Karpas-422 (cell line): ENCODE results near the gene SKI. TPM values are rescaled to one million over a fixed set of nuclear protein-coding genes. Genes with fewer than 3 reads are reported as not detected.

Experiments
- DNase-seq: peaks from one replicate; pipeline ENCODE4 v3.0.0-alpha.2; 2015
- H2AFZ ChIP-seq: fragments of 200-600 bp; sonication (generic); 2 replicates; pipeline ENCODE4 v1.6.1; 2014; ENCODE audit warnings: antibody characterized with exemption, low read length, mixed read lengths
- H3K27ac ChIP-seq: fragments of 200-600 bp; sonication (generic); 2 replicates; pipeline ENCODE4 v1.5.1; 2014; ENCODE audit warnings: mild to moderate bottlenecking, low read length, moderate library complexity
- H3K27me3 ChIP-seq: fragments of 200-600 bp; sonication (generic); 2 replicates; pipeline ENCODE4 v1.6.1; 2014; ENCODE audit warnings: low read length, mixed read lengths
- H3K36me3 ChIP-seq: fragments of 200-600 bp; sonication (generic); 2 replicates; pipeline ENCODE4 v1.6.1; 2014; ENCODE audit warnings: low read length, mixed read lengths; ENCODE audit not compliant: insufficient read depth
- H3K4me1 ChIP-seq: fragments of 200-600 bp; sonication (generic); 2 replicates; pipeline ENCODE4 v1.6.1; 2014; ENCODE audit warnings: mild to moderate bottlenecking, low read length, mixed read lengths
- H3K4me2 ChIP-seq: fragments of 200-600 bp; sonication (generic); 2 replicates; pipeline ENCODE4 v1.6.1; 2014; ENCODE audit warnings: low read length, low read depth, mild to moderate bottlenecking; ENCODE audit not compliant: poor library complexity, severe bottlenecking
- H3K4me3 ChIP-seq: fragments of 200-600 bp; sonication (generic); 2 replicates; pipeline ENCODE4 v1.5.1; 2014; ENCODE audit warnings: mild to moderate bottlenecking, antibody characterized with exemption, low read length, mixed read lengths
- H3K79me2 ChIP-seq: fragments of 200-600 bp; sonication (generic); 2 replicates; pipeline ENCODE4 v1.6.1; 2014; ENCODE audit warnings: mild to moderate bottlenecking, low read length, mixed read lengths
- H3K9ac ChIP-seq: fragments of 200-600 bp; sonication (generic); 2 replicates; pipeline ENCODE4 v1.6.0; 2014; ENCODE audit warnings: low read length
- H3K9me2 ChIP-seq: fragments of 200-600 bp; sonication (generic), shearing (Covaris generic); replicated peaks from 2 replicates; pipeline ENCODE4 v1.6.0; 2014; ENCODE audit warnings: mild to moderate bottlenecking, low read length, moderate library complexity; ENCODE audit not compliant: insufficient read depth
- H3K9me3 ChIP-seq: fragments of 300-700, 200-600 bp; sonication (generic); 2 replicates; pipeline ENCODE4 v1.6.1; 2014; ENCODE audit warnings: low read length, mixed read lengths
- H4K20me1 ChIP-seq: fragments of 200-600 bp; sonication (generic); 2 replicates; pipeline ENCODE4 v1.6.1; 2014; ENCODE audit warnings: mild to moderate bottlenecking, antibody characterized with exemption, low read length, low read depth; ENCODE audit not compliant: insufficient read depth
- total RNA-seq: library from RNA; depleted of rRNA; stranded (reverse); fragments of >200 nt; shearing (Covaris generic); gene quantifications from 2 replicates; pipeline ENCODE4 v1.2.3, GENCODE V29; 2014; ENCODE audit warnings: low replicate concordance

The SKI gene
- total RNA-seq, 1 experiment from 2014 or later: 1.7 TPM

GRCh38 chr1:2229911-2230731 is 2.0 kb downstream of the SKI start:
- Histone ChIP-seq H4K20me1 (peaks cover 42% of the 10 kb centered on the region; the same call in 1 of the 2 replicates), H3K4me2 (peak overlapping the region; percentile 7), H3K27ac (no peak overlapping the region)

GRCh38 chr1:2230781-2231531 is 2.8 kb downstream of the SKI start:
- H3K4me3 ChIP-seq: no peak overlapping the region
- DNase-seq: no peak
- H3K4me2 ChIP-seq: no peak overlapping the region
- no peaks in the 10 kb centered on the region for H3K9me3 ChIP-seq
- H3K9ac ChIP-seq: no peak overlapping the region
- no peak overlapping the region for H3K27ac ChIP-seq
- peaks cover 2% of the 10 kb centered on the region; the same call in 1 of the 2 replicates for H3K4me1 ChIP-seq
- no peaks in the 10 kb centered on the region for H3K36me3 ChIP-seq
- H3K9me2 ChIP-seq: no peaks in the 10 kb centered on the region
- H3K79me2 ChIP-seq: no peaks in the 10 kb centered on the region
- peaks cover 50% of the 10 kb centered on the region; the same call in 1 of the 2 replicates for H4K20me1 ChIP-seq
- no peaks in the 10 kb centered on the region for H3K27me3 ChIP-seq
- H2AFZ ChIP-seq: no peak overlapping the region

More at GRCh38 chr1:2229911-2230731, 2.0 kb downstream of the SKI start:
- Histone ChIP-seq H3K9me3 (no peaks in the 10 kb centered on the region), H2AFZ (no peak overlapping the region), H3K9me2 (no peaks in the 10 kb centered on the region), H3K27me3 (no peaks in the 10 kb centered on the region), H3K36me3 (no peaks in the 10 kb centered on the region), H3K4me1 (peaks cover 2% of the 10 kb centered on the region; the same call in 1 of the 2 replicates), H3K4me3 (no peak overlapping the region), H3K79me2 (no peaks in the 10 kb centered on the region), H3K9ac (no peak overlapping the region)
- no peak for DNase-seq

- H3K4me3 ChIP-seq: no peak overlapping the region
- H3K27me3 ChIP-seq: no peaks in the 10 kb centered on the region
- peaks cover 2% of the 10 kb centered on the region; the same call in 1 of the 2 replicates for H3K4me1 ChIP-seq
- H3K27ac ChIP-seq: no peak overlapping the region
- no peak overlapping the region for H3K9ac ChIP-seq
- no peak for DNase-seq
- no peak overlapping the region for H3K4me2 ChIP-seq
- H2AFZ ChIP-seq: no peak overlapping the region
- no peaks in the 10 kb centered on the region for H3K9me2 ChIP-seq
- H3K9me3 ChIP-seq: no peaks in the 10 kb centered on the region
- no peaks in the 10 kb centered on the region for H3K79me2 ChIP-seq
- H4K20me1 ChIP-seq: peaks cover 53% of the 10 kb centered on the region; the same call in 1 of the 2 replicates
- no peaks in the 10 kb centered on the region for H3K36me3 ChIP-seq
These were observed 3.6 kb downstream of the SKI start for GRCh38 chr1:2231532-2232254.

- Histone ChIP-seq H3K9me3 (no peaks in the 10 kb centered on the region), H3K9ac (no peak overlapping the region), H3K4me1 (peaks cover under 1% of the 10 kb centered on the region; the same call in 1 of the 2 replicates), H3K4me2 (no peak overlapping the region), H2AFZ (no peak overlapping the region), H3K27me3 (no peaks in the 10 kb centered on the region), H3K36me3 (no peaks in the 10 kb centered on the region), H3K9me2 (no peaks in the 10 kb centered on the region), H3K79me2 (no peaks in the 10 kb centered on the region), H3K27ac (no peak overlapping the region), H4K20me1 (peaks cover 56% of the 10 kb centered on the region; the same call in 1 of the 2 replicates), H3K4me3 (no peak overlapping the region)
- DNase-seq: no peak
These were observed 4.3 kb downstream of the SKI start for GRCh38 chr1:2232255-2232915.

GRCh38 chr1:2232916-2233438 is 4.9 kb downstream of the SKI start:
- H4K20me1 ChIP-seq: peaks cover 62% of the 10 kb centered on the region; the same call in 1 of the 2 replicates
- H3K4me2 ChIP-seq: no peak overlapping the region
- no peak overlapping the region for H3K27ac ChIP-seq
- no peaks in the 10 kb centered on the region for H3K4me1 ChIP-seq
- H3K9me2 ChIP-seq: no peaks in the 10 kb centered on the region
- H3K79me2 ChIP-seq: no peaks in the 10 kb centered on the region
- H3K4me3 ChIP-seq: no peak overlapping the region
- H3K36me3 ChIP-seq: no peaks in the 10 kb centered on the region
- H3K9ac ChIP-seq: no peak overlapping the region
- no peak overlapping the region for H2AFZ ChIP-seq
- no peaks in the 10 kb centered on the region for H3K27me3 ChIP-seq
- no peaks in the 10 kb centered on the region for H3K9me3 ChIP-seq
- DNase-seq: no peak

GRCh38 chr1:2233468-2233867 is 5.3 kb downstream of the SKI start:
- no peak overlapping the region for H3K4me2 ChIP-seq
- no peak overlapping the region for H2AFZ ChIP-seq
- H3K36me3 ChIP-seq: no peaks in the 10 kb centered on the region
- no peak overlapping the region for H3K9ac ChIP-seq
- H3K27me3 ChIP-seq: no peaks in the 10 kb centered on the region
- peaks cover 66% of the 10 kb centered on the region; the same call in 1 of the 2 replicates for H4K20me1 ChIP-seq
- no peaks in the 10 kb centered on the region for H3K9me2 ChIP-seq
- no peaks in the 10 kb centered on the region for H3K4me1 ChIP-seq
- DNase-seq: no peak
- no peak overlapping the region for H3K4me3 ChIP-seq
- H3K79me2 ChIP-seq: no peaks in the 10 kb centered on the region
- H3K9me3 ChIP-seq: no peaks in the 10 kb centered on the region
- no peak overlapping the region for H3K27ac ChIP-seq

- Histone ChIP-seq H3K4me2 (no peak overlapping the region), H3K4me1 (no peaks in the 10 kb centered on the region), H3K36me3 (no peaks in the 10 kb centered on the region), H3K9ac (no peak overlapping the region), H2AFZ (no peak overlapping the region), H3K9me3 (no peaks in the 10 kb centered on the region), H3K27ac (no peak overlapping the region), H4K20me1 (peaks cover 70% of the 10 kb centered on the region; the same call in 1 of the 2 replicates), H3K4me3 (no peak overlapping the region), H3K27me3 (no peaks in the 10 kb centered on the region), H3K9me2 (no peaks in the 10 kb centered on the region), H3K79me2 (no peaks in the 10 kb centered on the region)
- DNase-seq: no peak
These were observed 6.1 kb downstream of the SKI start for GRCh38 chr1:2233997-2234761.
